ENCODE measurements around the gene RPUSD1.

RPUSD1 gene

DNA sequence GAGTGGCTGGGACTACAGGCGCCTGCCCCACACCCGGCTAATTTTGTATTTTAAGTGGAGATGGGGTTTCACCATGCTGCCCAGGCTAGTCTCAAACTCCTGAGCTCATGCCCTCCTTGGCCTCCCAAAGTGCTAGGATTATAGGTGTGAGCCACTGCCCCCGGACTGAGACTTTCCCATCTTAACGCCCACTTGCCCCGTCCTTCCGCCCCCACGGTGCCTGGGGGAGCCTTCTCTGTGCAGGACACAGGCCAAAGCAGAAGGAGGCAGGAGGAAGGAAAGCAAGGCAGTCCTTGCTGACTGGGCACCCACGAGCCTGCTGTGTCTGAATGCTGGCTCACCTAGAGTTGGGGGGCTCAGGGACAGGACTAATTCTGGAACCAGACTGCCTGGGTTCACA, 30.0 kb upstream of the RPUSD1 start:
- no peak for DNase-seq

DNA sequence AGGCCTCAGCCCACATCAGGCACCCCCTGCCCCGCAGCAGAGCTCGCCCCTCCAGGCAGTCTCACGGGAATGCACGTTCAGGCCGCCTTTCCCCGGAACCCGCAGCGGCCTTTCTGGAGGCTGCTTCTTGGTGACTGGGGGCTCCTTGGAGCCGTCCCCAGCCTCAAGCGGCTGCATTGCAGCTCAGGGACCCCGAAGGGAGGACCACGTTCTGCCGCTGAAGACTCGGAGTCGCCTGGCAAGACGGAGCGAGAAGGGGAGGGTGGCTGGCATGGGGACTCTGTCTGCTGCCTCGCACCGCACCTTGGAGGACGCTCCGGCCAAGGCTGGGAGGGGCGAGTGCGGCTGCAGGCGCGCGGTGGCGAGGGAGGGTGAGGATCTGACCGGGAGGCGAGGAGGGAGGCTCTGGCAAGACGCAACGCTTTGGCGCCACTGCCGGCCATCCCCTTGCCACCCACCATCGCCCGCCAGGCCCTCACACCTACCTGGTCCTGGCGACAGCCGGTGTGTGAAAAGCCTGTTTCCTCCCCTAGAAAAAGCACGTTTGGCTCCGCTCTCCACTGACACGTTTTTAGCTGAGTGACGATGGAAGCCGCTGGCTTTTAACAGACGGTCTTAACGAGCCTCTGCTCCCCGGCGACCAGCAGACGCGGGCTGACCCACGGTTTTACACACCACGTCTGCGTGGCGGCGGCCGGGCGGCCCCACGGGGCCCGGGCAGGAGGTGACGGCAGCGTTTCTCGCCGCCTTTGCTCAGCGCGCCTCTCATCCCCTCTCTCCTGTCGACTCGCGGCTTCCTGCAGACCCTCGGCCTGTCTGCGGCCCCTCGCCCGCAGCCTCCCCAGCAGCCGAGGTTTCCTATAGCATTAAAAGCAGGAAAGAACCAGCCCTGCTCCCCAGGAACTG, 29.1 kb upstream of the RPUSD1 start:
- DNase-seq, result no peak

DNA sequence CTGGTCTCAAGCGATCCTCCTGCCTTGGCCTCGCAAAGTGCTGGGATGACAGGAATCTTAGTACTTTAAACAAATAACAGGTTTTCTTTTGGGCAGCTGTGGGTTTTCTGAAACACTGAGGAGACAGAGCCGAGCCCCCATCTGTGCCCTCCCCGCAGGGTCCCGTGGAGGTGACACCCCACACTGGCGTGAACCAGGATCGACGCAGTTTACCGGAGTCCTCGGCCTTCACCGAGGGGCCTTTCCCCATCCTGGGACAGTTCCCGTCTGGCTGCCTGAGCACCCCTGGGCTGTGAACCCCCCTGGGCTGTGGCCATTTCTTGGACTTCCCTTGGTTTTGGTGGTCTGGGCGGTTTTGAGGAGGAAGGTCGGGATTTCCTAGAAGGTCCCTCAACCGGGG, 27.7 kb upstream of the RPUSD1 start:
- DNase-seq, result no peak

DNA sequence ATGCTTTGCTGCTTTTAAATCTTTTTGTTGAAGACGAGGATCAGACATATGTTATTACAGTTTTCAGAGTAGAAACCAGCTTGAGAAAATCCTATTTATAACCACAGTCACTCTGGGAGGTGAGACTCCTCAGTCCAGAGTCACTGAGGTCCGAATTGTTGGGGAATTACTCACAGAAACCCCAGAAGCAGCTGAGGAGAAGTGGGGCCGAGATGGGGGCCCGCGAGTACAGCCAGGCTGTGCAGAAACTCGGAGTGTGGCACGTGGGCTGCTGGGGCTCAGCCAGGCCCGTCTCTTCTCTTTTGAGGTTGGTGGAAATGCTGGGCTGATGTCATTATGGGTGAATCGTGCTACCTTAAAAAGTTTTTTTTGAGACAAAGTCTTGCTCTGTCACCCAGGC, 26.8 kb upstream of the RPUSD1 start:
- no peak for DNase-seq

DNA sequence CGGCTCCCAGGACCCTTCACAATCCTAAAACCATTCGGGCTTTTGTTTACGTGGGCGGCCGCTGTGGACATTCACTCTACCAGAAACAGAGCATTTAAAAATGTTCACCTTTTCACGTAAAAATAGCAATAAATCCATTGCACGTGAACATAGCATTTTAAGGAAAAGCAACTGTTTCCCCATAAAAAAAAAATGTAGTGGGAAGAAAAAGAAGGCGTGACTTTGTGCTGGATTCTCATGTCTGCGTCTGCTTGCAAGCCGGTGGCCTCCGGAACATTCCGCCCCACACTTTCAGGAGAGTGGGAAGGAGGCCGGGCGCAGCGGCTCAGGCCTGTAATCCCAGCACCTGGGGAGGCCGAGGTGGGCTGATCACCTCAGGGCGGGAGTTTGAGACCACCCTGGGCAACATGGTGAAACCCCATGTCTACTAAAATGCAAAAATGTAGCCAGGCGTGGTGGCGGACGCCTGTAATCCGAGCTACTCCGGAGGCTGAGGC, 25.8 kb upstream of the RPUSD1 start:
- DNase-seq, result no peak

DNA sequence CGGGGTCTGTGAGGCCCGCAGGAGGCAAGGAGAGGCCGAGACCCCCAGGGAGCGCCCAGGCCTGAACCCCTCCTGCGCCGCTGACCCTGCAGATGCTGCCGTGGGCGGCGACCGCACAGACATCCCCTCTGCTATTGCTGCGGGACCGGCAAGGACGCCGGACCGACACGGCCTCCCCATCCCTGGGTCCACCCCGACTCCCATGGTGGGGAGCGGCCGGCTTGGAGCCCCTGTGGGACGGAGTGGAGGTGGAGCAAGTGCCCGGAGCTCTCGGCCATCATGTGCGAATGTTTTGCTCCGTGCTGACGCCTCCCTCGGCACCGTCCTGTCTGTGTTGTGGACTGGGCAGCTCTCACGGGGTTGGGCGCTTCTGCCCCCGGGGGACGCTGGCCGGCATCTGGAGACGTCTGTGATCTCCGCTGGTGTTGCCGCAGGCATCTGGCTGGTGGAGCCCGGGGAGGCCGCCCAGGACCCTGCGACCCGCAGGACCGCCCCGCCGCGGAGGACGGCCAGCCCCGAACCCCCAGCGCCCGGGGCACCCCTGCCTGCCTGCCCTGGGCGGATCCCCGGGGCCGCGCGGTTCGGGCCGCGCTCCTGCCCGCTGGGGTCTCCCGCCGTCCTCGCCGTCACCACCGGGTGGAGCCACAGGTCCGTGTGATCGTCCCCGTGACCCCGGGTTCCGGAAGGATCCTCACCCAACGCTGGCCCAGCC, 25.2 kb upstream of the RPUSD1 start:
- no peak for DNase-seq

DNA sequence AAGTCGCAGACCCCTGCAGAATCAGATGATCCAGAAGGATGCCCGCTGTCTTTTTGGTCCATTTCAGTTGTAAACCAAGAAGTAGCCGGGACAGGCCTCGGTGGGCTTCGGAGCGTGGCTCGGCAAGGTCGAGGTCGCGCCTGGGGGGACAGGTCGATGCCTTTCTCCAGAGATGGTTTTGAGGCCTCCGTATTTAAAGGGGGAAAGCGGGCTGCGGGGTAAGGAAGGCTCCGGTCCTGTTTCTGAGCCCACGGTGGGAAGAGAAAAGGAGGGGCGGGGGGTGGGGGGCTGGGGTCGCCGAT, 19.9 kb upstream of the RPUSD1 start:
- DNase-seq, result no peak

DNA sequence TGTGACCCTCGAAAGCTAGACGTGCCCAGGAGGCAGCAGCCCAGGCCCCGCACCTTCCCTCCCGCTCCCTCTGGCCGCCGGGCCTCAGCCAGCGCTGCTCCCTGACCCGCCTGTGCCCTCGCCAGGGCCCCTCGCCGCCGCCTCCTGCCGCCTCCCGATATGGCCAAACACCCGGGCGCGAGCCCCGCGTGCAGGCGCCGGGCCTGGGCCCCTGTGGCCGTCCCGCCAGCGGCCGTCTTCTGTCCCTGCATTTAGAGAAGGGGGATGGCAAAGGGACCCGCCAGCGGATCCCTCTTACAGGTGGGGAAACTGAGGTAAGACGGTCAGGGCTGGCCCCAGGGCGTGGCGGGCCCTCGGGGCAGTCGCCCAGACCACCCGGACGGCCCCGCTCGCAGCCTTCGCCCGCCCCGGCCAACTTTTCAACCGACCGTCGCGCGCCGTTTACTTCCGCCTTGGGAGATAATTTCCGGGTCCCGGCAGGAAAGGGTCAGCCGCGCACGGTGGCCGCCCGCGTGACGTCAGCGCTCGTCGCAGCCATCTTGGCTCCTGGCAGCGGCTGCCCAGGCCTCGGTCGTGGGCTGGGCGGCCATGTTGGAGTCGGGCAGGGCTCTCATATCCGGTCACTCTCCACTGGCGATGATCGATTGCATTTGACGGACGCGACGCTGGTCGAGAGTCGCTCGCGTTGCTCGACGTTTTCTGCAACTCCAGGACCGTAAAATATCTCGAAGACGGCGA, 19.3 kb upstream of the RPUSD1 start:
- peak; percentile 38 for DNase-seq

DNA sequence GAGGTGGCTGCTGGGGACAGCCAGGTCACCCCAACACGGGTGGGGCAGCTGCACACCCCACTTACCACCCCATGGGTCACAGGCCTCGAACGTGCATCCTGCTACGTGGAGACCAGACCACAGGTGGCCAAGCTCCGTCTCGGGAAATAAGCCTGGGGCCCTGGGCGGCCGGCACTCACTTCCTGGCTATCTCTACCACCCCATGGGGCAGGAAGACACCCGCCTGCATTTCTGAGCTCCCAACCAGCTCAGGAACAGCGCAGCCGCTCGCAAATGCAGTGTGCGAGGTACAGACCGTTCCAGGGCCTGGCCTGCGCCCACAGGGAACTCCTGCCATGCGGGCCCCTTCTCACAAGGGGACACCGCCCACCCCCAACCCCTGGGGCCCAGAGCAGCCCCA, 17.3 kb upstream of the RPUSD1 start:
- no peak for DNase-seq

DNA sequence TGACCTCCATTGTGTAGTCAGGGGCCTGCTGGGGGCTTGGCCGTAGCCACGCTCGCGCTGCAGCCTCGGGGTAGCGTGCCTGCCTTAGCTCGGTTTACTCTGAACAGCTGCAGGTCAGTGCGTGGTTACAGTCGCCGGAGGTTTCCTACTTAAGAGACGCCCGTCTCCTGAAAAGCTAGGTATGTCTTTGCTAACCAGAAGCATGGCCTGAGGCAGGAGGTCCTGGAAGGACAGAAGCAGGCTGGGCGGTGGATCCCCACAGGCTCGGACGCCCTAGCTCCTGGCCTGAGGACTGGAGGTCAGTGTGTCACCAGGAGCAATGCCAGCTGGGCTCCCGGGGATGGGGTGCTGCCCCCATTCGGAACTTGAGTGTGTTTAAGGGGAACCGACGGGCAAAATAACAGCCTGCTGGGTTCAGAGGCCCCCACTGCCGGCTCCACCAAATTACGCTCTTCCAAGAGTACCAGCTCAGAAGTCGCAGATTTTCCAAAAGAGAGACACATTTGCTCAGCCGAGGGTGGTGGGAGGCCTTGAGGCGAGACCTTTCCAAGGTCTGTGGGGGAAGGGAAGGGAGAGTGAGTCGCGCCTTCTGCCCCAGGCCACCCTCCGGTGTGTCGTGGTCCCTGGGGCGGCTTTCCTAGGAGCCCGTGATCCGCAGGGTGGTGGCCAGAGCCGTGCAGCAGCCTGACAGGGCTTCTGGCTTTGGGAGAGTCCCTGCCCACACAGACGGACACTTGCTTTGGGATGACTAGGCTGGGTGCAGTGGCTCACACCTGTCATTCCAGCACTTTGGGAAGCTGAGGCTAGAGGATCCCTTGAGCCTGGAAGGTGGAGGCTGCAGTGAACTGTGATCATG, 16.2 kb upstream of the RPUSD1 start:
- no peak for DNase-seq

DNA sequence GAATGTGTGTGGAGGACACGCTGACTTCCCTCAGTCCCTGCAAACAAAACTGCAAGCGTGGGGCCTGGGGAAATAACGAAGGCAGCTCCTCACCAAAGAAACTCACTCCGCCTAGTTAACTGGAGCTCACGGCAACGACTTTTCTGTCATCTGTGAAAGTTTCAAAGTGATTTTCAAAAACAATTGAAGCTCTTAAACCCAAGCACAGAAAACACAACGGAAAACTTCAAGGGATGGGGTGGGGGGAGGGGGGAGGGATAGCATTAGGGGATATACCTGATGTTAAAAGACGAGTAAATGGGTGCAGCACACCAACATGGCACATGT, 15.5 kb upstream of the RPUSD1 start:
- DNase-seq, result no peak

DNA sequence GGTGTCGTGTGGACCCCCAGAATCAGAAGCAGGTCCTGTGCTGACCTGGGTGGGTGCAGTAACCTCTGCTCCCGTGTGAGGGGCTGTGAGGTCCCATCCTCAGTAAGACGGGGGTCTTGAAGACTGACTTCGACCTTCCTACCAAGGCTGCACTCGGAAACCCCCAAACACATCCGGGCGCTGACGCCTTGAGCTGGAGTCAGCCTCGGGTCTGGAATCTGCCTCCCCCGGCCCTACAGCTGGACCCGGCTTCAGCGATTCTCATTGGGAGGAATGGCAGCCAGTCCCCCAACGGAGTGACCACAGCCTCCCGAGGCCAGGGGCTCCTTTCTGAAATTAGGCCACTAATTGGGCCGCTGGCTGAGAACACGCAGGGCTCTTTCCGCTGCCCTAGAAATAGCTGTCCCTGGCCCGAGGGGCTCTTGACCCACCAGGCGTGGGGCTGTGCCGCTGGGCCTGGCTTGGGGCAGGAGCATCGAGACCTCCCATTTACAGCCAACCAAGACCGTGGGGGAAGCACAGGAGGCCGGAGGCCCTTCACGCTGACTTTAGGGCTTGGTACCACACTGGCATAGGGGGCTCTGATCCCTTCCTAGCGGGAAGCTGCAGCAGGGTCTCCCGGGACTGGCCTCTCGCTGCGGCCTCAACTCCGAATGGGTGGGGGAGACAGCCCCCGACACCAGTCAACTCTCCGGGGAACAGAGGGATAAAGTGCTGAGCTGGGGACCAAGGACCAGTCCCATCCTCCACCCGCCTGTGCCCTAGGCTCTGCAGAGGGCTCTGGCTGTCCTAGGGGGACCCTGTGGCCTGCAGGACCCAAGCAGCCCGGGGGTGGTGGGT, 15.0 kb upstream of the RPUSD1 start:
- no peak for DNase-seq

DNA sequence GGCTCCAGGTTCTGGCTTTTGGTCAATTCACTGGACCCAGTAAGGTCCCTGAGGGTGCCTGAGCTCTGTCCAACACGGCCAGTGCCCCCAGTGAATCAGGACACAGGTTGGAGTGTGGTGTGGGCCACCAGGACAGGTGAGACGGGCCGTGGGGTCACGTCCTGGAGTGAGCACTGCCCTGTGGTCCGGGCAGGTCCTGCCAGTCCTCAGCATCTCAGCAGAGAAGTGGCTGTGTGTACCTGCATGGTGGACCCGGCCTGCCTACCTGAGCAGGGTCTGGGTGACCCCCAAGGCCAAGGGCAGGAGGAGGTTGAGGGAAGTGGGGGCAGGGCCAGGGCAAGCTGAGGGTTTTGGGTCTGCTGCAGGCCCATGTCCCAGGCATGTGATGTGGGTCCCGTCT, 14.3 kb upstream of the RPUSD1 start:
- no peak for DNase-seq

DNA sequence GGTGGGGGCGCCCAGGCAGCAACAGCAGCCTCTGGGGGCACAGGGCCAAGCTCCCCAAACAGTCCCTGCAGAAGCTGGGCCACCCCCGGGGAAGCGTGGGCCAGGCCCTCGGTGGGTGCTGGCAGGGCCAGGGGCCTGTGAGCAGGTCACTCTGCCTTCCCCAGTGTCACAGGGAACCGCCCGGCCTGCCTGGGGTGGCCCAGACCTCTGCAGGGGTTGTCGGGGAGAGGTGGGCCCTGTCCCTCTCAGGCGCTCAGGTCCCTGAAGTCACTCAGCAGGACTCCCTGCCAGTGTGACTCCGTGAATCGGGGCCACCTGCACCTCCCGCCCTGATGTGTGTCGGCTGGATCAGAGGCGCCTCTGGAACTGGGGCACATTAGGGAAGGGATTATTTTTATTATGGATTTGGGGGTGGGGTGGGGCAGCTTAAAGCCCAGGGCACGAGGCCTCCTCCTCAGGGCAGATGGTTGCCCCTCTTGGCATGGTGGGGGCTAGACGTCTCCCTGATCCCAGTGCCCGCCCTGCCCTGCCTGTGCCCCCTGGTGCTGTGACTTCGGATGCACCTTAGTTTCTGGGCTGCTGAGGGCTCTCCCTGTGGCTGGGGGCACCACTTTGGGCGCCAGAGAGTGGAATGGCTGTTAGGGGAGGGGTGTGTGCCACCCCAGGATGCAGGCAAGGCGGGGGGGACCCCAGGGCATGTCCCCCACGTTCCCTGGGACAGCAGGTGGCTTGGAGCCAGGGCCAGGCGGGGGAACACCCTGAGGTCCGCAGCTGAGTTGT, 13.6 kb upstream of the RPUSD1 start:
- no peak for DNase-seq

DNA sequence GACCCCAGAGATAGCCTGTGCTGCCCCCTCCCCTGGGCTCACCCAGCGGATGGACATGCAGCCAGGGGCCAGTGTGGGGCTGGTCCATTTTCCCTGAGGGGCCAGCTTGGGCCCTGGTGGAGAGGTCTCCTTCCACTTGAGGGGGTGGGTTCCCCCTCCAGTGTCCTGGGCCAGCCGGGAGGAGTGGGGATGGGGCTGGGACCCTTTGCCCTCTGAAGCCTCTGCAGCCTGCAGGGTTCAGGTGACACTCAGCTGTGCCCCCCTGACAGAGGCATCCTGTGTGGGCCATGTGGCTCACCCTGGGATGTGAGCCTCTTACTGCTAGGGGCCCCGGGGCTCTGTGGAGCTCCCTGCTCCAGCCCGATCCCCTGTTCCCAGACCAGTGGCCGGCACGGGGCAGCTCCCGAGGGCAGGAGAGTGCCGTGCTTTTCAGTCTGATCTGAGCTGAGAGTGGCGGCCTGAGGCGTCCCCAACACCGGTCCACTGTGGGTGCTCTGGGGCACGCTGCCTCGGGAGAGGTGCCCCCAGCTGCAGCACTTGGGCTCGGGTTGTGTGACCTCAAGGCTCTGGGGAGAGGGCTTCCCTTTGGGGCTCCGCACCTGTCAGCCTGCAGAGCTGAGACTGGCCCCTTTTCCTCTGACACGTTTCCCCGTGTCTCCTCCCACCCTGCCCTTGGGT, 12.8 kb upstream of the RPUSD1 start:
- no peak for DNase-seq

DNA sequence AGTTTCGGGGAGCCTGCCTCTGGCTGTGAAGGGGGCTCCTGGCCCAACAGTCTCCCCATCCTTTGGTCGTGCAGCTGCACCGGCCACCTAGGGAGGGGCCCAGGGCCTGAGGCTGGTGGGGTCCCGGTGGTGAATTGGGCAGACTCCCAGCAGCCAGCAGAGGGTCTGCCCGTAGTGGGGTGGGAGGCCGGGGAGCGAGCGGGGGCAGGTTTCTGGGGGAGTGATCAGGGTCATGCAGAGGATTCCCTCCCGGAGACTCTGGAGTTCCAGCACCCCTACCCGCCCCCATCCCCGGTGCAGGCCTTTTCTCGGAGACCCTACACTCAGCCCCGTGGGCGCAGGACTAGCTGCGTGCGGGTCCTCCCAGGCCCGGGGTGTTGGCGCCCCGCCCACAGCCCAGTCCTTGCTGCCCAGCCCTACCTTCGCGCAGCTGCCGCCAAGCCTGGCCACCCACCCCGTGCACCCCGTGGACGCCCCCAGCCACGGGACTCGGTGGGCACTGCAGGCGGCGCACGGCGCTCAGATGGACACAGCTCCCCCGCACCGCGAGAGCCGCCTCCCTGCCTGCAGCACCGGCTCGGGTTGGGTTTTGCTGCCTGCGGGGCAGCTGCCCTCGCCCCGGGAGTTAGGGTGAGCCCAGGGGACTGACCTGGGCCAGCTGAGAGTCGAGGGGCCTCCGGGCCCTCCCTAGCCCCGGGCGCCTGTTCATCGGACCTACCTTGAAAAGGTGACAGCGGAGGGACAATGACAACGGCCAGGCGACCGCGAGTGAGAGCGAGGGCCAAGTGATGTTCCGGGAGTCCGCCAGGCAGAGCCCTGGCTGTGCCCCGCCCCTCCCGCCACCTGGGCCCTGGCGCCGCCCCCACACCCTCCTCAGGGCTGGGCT, 12.0 kb upstream of the RPUSD1 start, which contains the start of gene GNG13:
Gene GNG13, minus strand, starts transcription at position 787 of the 886 bp plus-strand sequence. CDS start 1,657 bp downstream, outside the sequence.
- DNase-seq, result no peak

DNA sequence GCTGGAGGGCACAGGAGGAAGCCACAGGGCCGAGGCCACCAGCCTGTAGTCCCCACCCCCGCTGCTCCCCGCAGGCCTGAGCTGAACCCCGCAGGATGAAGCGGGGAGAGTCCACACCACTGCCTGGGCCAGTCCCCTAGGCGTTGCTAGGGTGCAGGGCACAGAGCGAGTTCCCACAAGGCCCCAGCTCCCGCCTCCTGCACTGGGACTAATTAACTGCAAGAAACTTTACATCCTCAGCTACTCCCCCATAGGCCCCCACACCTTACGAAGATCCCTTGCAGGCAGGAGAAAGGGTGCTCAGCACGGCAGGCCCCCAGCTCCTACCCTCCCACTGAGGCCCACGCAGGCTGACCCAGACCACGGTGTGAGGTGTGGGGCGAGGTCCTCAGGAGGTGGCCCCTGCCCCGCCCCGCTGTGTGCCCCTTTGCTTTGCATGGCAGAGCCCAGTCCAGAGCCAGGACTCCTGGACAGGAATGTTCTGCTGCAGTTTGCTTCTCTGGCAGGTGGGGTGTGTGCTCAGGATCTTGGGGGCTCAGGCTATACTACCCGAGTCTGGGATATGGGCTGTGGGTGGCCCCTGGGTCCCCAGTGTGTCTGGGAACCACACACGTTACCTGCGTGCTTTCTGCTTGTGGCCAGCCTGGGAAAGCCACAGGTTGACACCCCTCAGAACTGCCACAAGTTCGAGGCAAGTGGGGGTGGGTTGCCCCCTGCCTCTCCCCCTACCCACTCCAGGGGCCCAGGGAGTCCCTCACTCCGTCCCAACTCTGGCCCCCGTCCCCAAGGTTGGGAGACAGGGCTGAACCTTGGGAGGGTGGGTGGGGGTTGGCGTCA, 11.1 kb upstream of the RPUSD1 start:
- DNase-seq, result no peak

DNA sequence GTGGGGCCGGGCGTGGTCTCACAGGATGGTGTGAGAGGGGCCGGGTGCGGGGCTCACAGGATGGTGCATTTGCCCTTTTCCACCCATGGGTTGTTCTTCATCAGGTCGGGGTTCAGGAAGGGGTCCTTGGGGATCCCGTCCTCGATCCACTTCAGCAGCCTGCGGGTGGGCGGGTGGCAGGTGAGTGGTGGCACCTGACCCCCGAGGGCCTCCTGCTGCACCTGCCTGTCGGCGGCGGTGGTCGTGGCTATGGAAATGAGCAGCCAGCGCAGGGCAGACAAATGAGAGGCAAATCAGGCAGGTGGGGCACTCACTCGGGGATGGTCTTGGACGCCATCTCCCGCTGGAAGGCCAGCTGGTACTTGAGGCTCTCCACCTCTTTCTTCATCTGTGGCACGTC, 10.5 kb upstream of the RPUSD1 start:
- no peak for DNase-seq
